Activated CD8-positive, alpha-beta memory T cell treated with anti-CD3 and anti-CD28 coated beads, Interleukin-2, amount 10 ng/mL, durations not matched to agents 7 days and 5 days (primary cell): ENCODE results near the gene LCNL1. TPM values are rescaled to one million over a fixed set of nuclear protein-coding genes. Genes with fewer than 3 reads are reported as not detected.
A peak's percentile ranks its signal among the peaks of the same experiment; 100 is the strongest.

Experiments
- ATAC-seq: fragments of 150-1000 bp; cut with Tn5 transposase; one replicate; pipeline ENCODE4 v1.10.0; 2021; ENCODE audit warnings: moderate library complexity
- CTCF ChIA-PET: fragments of 350-600 bp; sonication (Branson Sonifier 250); formaldehyde crosslinking; loops from one replicate; lab custom pipeline; 2021; ENCODE audit warnings: antibody characterized with exemption; lab: Charles Lee
- DNase-seq: peaks from one replicate; pipeline ENCODE4 v3.0.0-alpha.2; 2020
- H3K27ac Mint-ChIP-seq: one replicate; pipeline ENCODE4 v1.8.0; 2021; ENCODE audit warnings: mild to moderate bottlenecking, mixed read lengths
- H3K27me3 Mint-ChIP-seq: one replicate; pipeline ENCODE4 v1.8.0; 2021; ENCODE audit warnings: mixed read lengths
- H3K36me3 Mint-ChIP-seq: one replicate; pipeline ENCODE4 v1.8.0; 2021; ENCODE audit warnings: mild to moderate bottlenecking, mixed read lengths
- H3K4me1 Mint-ChIP-seq: one replicate; pipeline ENCODE4 v1.8.0; 2021; ENCODE audit warnings: mixed read lengths
- H3K4me3 Mint-ChIP-seq: one replicate; pipeline ENCODE4 v1.8.0; 2021; ENCODE audit warnings: mild to moderate bottlenecking, moderate library complexity, mixed read lengths
- H3K9me3 Mint-ChIP-seq: one replicate; pipeline ENCODE4 v1.8.0; 2022; ENCODE audit warnings: low read depth, mixed read lengths
- total RNA-seq, 2 experiments: library from RNA; stranded (reverse); gene quantifications; one replicate each; pipeline ENCODE4 v1.2.3, GENCODE V29; 2021

LCNL1 gene
- total RNA-seq, 2 experiments from 2014 or later, result 0.09 TPM; not detected in 1

DNA sequence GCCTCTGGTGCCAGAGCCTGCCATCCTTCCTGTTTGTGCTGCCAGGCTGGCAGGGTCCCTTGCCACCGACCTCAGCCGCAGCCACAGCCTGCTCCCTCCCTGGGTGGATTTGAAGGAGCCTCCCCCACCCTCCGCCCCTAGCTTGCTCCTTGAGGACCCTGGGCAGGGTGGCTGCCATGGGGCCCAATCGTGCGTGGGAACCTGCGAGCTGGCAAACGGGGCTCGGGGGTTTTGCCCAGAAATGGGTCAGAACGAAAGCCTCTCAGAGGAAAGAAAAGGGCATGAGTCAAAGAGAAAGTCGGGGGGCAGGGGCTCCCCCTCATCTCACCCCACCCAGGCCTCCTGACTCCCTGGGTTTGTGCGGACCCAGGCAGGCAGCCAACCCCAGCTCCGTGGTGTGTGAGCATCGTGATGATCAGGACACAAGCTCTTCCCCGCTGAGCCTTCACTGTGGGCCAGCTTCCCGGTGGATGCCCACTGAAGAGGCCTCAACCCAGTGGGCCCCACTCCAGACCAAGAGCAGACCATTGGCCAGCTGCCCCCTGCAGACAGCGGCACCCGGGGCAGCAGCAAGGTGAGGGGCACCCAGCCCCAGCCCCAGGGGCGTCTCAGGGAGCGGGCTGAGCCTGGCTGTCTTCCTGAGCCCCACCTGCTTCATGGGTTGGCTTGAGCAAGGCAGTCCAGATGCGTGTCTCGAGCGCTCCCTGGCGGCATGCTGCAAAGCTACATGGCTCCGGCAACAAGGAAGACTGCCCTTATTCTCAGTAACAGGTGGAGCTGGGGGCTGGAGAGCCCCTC, 52.1 kb downstream of the LCNL1 start:
- peak; percentile 89 for ATAC-seq
- Mint-ChIP-seq H3K27ac (peak overlapping the region; percentile 93), H3K4me1 (peaks cover 40% of the 10 kb centered on the region), H3K9me3 (no peaks in the 10 kb centered on the region), H3K4me3 (peak overlapping the region; percentile 62), H3K27me3 (no peaks in the 10 kb centered on the region), H3K36me3 (peaks cover 2% of the 10 kb centered on the region)
- DNase-seq, result peak; percentile 95
- CTCF ChIA-PET, result interaction anchor here (0.7 to 11.9 kb wide), 56 partner anchors 9 to 348 kb away, joined by 3 to 234 read pairs (median 5); partner anchors contain the start of genes ABCA2, AJM1, ANAPC2 and C8G

Other genes with a start within 250 kb of the LCNL1 start
- under 1 TPM in 1 of 2 experiments, not detected in 1; 0.68 TPM for gene LCN10, start 240.1 kb upstream of the LCNL1 start, total RNA-seq
- gene LCN6, start 234.5 kb upstream of the LCNL1 start, total RNA-seq, result not detected
- not detected for gene LCN8, start 224.8 kb upstream of the LCNL1 start, total RNA-seq
- gene LCN15, start 218.5 kb upstream of the LCNL1 start, total RNA-seq, result not detected
- gene TMEM141, start 191.6 kb upstream of the LCNL1 start, total RNA-seq, result 10 to 100 TPM; 31.7 to 32.8 TPM
- gene CCDC183, start 186.7 kb upstream of the LCNL1 start, total RNA-seq, result under 1 TPM; 0.26 to 0.91 TPM
- 100 to 1,000 TPM; 113 to 123 TPM for gene RABL6, start 175.0 kb upstream of the LCNL1 start, total RNA-seq
- 1 to 10 TPM; 3.9 to 4.4 TPM for gene AJM1, start 140.5 kb upstream of the LCNL1 start, total RNA-seq
- 100 to 1,000 TPM in 1 of 2 experiments, 10 to 100 TPM in 1; 96.8 to 116 TPM for gene PHPT1, start 133.6 kb upstream of the LCNL1 start, total RNA-seq
- 10 to 100 TPM; 13.4 to 15.5 TPM for gene MAMDC4, start 130.6 kb upstream of the LCNL1 start, total RNA-seq
- 100 to 1,000 TPM; 283 to 360 TPM for gene EDF1, start 116.7 kb upstream of the LCNL1 start, total RNA-seq
- 10 to 100 TPM; 58.4 to 67.6 TPM for gene TRAF2, start 96.5 kb upstream of the LCNL1 start, total RNA-seq
- gene FBXW5, start 38.3 kb upstream of the LCNL1 start, total RNA-seq, result 100 to 1,000 TPM; 106 to 107 TPM
- gene C8G, start 37.8 kb upstream of the LCNL1 start, total RNA-seq, result 1 to 10 TPM in 1 of 2 experiments, not detected in 1; 1.7 TPM
- gene LCN12, start 30.7 kb upstream of the LCNL1 start, total RNA-seq, result 1 to 10 TPM in 1 of 2 experiments, under 1 TPM in 1; 0.68 to 1.2 TPM
- 1 to 10 TPM; 1.2 to 3.2 TPM for gene PTGDS, start 5.5 kb upstream of the LCNL1 start, total RNA-seq
- gene PAXX, start 9.4 kb downstream of the LCNL1 start, total RNA-seq, result 10 to 100 TPM; 68.6 to 94.8 TPM
- gene CLIC3, start 13.6 kb downstream of the LCNL1 start, total RNA-seq, result 1 to 10 TPM; 3.8 to 7.8 TPM
- gene ABCA2, start 45.2 kb downstream of the LCNL1 start, total RNA-seq, result 10 to 100 TPM; 30.0 to 73.6 TPM
- 1 to 10 TPM in 1 of 2 experiments, under 1 TPM in 1; 0.68 to 2.8 TPM for gene FUT7, start 49.1 kb downstream of the LCNL1 start, total RNA-seq
- 10 to 100 TPM; 30.4 to 55.6 TPM for gene NPDC1, start 63.2 kb downstream of the LCNL1 start, total RNA-seq
- gene ENTPD2, start 71.1 kb downstream of the LCNL1 start, total RNA-seq, result not detected
- 10 to 100 TPM; 31.9 to 40.1 TPM for gene SAPCD2, start 87.6 kb downstream of the LCNL1 start, total RNA-seq
- 10 to 100 TPM; 32.6 to 35.3 TPM for gene UAP1L1, start 94.5 kb downstream of the LCNL1 start, total RNA-seq
- gene MAN1B1, start 104.0 kb downstream of the LCNL1 start, total RNA-seq, result 10 to 100 TPM; 43.8 to 60.6 TPM
- gene DPP7, start 131.7 kb downstream of the LCNL1 start, total RNA-seq, result 100 to 1,000 TPM; 271 to 321 TPM
- not detected for gene GRIN1, start 156.2 kb downstream of the LCNL1 start, total RNA-seq
- under 1 TPM in 1 of 2 experiments, not detected in 1; 0.30 TPM for gene LRRC26, start 187.1 kb downstream of the LCNL1 start, total RNA-seq
- not detected for gene TMEM210, start 189.1 kb downstream of the LCNL1 start, total RNA-seq
- 10 to 100 TPM; 59.8 to 69.7 TPM for gene ANAPC2, start 205.6 kb downstream of the LCNL1 start, total RNA-seq
- gene SSNA1, start 205.7 kb downstream of the LCNL1 start, total RNA-seq, result 10 to 100 TPM; 80.2 to 91.3 TPM
- 10 to 100 TPM; 11.1 to 13.3 TPM for gene TPRN, start 217.7 kb downstream of the LCNL1 start, total RNA-seq
- gene TMEM203, start 222.7 kb downstream of the LCNL1 start, total RNA-seq, result 10 to 100 TPM; 32.2 to 36.9 TPM
- gene NDOR1, start 222.7 kb downstream of the LCNL1 start, total RNA-seq, result 10 to 100 TPM; 50.1 to 50.6 TPM
- 1 to 10 TPM; 2.9 to 3.0 TPM for gene RNF208, start 239.2 kb downstream of the LCNL1 start, total RNA-seq
- gene CYSRT1, start 242.2 kb downstream of the LCNL1 start, total RNA-seq, result under 1 TPM; 0.53 to 0.89 TPM
- gene RNF224, start 244.5 kb downstream of the LCNL1 start, total RNA-seq, result not detected
- gene SLC34A3, start 247.9 kb downstream of the LCNL1 start, total RNA-seq, result not detected